GM18520 (cell line): Measurements from ENCODE around the gene RAD51D.
"Not testable (repeated sequence)": the region's sequence is repeated elsewhere in the genome, so short reads cannot be mapped to it uniquely, and the experiment has no call there.

Experiments
- ATAC-seq: cut with Tn5 transposase; IDR thresholded peaks from one replicate; pipeline ENCODE4 v1.9.1; 2021; ENCODE audit not compliant: unreplicated experiment

Gene RAD51D

GRCh38 chr17:35119370-35120165, at the start of gene RAD51D:
RAD51D (minus strand) TSS chr17:35119860; CDS start chr17:35119613, 247 bp downstream.
- peak; percentile 60 for ATAC-seq

DNA sequence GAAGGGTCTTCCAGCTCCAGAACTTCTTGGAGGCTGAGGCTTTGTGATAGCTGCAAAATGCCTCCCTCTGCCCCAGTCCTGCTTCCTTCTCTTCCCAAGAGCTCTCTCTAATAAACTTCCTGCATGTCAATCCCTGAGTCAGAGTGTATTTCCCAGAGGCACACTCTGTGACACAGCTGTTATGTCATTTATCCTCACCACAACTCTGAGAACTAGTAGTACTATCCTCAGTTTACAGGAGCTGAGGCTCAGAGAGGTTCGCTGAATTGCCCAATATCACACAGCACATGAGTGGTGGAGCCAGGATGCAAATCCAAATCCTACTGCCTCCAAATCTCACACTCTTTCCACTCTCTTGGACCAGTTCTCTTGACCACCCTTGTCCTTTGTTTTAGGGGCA, 48.0 kb upstream of the RAD51D start:
- ATAC-seq = no peak

- no peak for ATAC-seq
Observed at GRCh38 chr17:35167046-35167445, 47.4 kb upstream of the RAD51D start.

DNA sequence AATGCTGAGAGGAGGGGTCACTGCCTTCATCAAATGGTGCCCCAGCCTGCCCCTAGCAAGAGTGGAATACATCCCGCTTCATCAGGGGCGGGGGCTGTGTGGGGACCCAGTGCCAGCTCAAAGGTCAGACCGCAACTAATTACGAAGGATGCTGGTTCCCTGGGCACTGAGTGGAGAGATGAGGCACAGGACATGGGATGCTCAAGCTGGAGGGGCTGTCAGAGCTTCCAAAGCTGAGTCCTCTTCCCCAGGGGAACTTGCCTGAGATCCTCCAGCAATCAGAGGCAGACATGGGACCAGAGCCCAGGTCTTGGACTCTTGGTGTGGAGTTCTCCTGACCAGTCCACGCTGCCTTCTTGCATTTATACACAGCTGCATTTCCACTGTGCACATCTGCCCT, 46.9 kb upstream of the RAD51D start:
- no peak for ATAC-seq

DNA sequence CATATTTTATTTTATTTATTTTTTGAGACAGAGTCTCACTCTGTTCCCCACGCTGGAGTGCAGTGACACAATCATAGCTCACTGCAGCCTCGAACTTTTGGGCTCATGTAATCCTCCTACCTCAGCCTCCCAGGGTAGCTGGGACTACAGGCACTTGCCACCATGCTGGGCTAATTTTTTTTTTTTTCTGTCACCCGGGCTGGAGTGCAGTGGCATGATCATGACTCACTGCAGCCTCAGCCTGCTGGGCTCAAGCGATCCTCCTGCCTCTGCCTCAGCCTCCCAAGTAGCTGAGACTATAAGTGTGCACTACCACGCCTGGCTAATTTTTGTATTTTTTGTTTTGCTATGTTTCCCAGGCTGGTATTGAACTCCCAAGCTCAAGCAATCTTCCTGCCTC, 45.1 kb upstream of the RAD51D start:
- ATAC-seq = no peak

DNA sequence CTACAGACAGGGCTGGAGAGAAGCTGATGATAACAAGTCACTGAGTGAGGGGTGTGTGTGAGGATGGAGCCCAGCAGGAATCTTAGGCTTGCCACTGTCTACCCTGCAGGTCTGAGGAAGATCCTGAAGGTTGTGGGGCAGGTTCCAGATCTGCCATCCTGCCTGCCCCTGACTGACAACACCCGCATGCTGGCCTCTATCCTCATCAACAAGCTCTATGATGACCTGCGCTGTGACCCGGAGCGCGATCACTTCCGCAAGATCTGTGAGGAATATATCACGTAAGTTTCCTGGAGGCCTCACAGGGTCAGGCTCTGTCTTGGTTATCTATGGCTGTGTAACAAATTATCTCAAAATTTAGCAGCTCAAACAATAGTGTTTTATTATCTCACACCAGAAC, 44.2 kb upstream of the RAD51D start:
- ATAC-seq = no peak

GRCh38 chr17:35162755-35163154, 43.1 kb upstream of the RAD51D start:
- ATAC-seq = no peak

DNA sequence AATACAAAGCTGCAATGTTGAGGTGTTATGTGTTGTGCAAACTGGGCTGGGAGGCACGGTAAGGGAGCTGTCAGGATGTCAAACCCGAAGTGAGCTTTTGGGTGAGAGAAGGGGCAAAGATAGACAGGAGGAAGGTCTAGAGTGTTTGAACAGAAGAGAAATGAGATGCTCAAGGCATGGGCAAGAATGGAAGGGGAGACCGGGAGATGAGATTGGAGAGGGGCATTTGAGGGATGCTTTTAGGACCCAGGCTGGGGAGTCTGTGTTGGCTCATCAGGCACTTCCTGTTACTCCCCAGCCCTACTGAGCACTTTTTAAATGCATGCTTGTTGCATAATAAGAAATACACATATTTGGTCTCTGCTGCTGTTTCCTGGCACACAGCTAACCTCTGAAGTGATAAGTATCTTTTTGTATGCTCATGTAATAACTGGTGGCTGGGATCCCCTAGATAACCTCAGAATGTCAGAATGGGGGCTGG, 41.7 kb upstream of the RAD51D start:
- ATAC-seq = no peak

DNA sequence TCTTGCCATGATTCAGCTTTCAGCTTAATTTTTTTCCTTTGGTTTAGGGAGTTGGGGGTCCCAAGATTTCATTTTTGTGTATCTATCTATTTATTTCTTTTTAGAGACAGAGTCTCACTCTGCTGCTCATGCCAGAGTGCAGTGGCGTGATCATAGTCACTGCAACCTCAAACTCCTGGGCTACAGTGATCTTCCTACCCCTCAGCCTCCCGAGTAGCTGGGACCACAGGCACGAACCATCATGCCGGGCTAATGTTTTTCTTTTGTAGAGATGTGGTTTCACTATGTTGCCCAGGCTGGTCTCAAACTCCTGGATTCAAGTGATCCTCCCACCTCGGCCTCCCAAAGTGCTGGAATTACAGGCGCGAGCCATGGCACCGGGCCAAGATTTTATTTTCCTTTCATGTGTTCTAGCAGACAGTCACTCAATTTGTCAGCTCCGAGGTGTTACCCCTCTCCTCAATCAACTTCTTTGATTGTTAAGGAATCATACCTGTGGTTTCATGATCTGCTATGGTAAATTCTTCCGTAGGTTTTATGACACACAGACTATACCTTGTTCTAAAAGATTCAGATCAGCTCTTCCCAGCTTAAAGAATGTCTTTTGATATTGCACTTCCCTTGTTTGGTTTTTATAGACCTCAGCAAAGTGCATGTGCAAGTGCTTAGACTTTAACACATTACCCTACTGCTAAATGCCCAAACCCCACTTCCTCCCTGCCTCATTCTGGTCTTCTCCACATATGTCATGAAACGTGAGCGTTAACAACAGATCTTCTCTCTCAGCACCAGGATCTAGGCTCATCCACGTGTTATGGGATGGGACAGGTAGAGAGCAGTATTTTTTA, 40.9 kb upstream of the RAD51D start:
- no peak for ATAC-seq

- ATAC-seq = no peak
Observed at GRCh38 chr17:35159940-35160339, 40.3 kb upstream of the RAD51D start.

DNA sequence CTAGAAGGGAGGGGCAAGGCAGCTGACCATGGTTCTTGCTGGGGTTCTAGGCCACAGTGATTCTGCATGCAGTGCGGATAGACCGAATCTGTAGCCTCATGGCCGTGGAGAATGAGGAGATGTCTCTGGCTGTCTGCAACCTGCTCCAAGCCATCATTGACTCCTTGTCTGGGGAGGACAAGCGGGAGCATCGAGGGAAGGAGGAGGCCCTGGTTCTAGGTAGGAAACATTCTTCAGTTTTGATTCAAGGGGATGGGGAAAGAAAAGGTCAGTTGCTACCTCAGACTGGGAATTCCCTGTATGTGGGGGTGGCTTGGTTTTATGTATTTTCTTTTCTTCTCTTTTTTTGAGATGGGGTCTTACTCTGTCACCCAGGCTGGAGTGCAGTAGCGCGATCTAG, 35.6 kb upstream of the RAD51D start:
- no peak for ATAC-seq

GRCh38 chr17:35154196-35155165, 34.8 kb upstream of the RAD51D start:
- no peak for ATAC-seq

- no peak for ATAC-seq
Observed at GRCh38 chr17:35152421-35153140, 32.9 kb upstream of the RAD51D start.

DNA sequence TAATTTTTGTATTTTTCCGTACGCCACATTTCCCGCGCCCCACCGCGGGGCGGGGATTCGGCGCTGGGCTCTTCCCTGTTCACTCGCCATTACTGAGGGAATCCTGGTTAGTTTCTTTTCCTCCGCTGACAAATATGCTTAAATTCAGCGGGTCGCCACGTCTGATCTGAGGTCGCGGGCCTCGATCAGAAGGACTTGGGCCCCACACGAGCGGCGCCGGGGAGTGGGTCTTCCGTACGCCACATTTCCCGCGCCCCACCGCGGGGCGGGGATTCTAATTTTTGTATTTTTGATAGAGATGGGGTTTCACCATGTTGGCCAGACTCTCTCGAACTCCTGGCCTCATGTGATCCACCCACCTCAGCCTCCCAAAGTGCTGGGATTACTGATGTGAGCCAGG, 31.4 kb upstream of the RAD51D start:
- not testable (repeated sequence) for ATAC-seq

DNA sequence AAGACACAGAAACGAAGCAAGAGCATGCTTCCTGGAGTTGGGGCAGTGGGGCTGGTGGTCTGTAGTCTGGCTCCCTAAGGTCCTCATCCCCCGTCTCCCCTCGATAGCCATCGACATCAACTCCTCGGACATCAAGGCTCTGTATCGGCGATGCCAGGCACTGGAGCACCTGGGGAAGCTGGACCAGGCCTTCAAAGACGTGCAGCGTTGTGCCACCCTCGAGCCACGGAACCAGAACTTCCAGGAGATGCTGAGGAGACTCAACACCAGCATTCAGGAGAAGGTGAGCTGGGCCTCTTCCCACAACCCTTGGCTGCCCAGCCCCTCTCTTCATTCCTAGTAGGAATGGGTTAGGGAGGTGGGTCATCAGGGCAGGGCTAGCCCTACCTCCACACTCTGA, 30.3 kb upstream of the RAD51D start:
- ATAC-seq = no peak

GRCh38 chr17:35148144-35148543, 28.5 kb upstream of the RAD51D start:
- ATAC-seq = no peak

GRCh38 chr17:35147375-35147905, 27.8 kb upstream of the RAD51D start, which contains the start of gene UNC45B:
UNC45B (plus strand) TSS chr17:35147817; CDS start chr17:35148264, 447 bp downstream.
- no peak for ATAC-seq

DNA sequence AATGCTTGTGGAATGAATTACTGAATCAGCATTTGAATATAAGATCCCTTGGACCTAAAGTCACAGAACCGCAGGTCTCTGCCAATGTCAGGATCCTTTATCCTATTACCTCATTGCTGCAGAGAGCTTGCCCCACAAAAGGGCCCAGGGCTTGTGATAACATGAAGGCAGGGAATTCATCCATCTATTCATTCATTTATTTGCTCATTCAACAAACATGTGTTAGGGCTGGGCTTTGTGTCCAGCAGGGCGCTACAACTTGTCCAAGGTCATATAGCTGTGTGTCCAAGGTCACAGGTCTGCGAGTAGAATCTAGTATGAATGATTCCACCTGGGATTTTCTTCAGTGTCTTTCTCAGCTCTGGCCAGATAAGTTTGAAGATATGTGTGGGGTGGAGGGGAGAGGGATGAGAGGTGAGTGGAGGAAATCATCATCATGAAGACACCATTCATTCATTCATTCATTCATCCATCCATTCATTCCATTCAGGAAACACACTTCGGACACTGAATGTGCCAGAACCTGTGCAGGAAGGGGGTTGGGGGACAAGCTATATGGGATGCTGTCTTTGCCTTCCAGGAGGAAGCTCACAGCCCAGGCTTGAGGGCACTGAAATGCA, 26.7 kb upstream of the RAD51D start:
- no peak for ATAC-seq

DNA sequence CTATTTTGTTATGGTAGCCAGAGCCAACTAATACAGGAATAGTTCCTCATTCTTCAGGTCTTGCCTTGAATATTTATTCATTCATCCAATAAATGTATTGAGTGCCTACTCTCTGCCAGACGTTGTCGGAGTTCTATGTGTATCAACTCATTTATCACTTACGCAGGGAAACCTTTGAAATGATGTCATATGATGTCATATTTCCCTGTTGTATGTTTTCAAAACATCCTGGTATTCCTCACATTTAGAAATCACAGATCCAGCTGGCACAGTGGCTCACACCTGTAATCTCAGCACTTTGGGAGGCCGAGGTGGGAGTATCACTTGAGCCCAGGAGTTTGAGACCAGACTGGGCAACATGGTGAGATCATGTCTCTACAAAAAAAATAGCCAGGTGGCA, 25.2 kb upstream of the RAD51D start:
- no peak for ATAC-seq

GRCh38 chr17:35142467-35142796, 22.8 kb upstream of the RAD51D start:
- no peak for ATAC-seq
